Neural cell (in vitro differentiated cells): ENCODE measurements around the gene NELL2. TPM values are rescaled to one million over a fixed set of nuclear protein-coding genes. Genes with fewer than 3 reads are reported as not detected.
A peak's percentile ranks its signal among the peaks of the same experiment; 100 is the strongest.

Experiments used
- H2AFZ ChIP-seq: fragments of 200-600, 300-800 bp; sonication (generic), shearing (Covaris generic); 2 replicates; pipeline ENCODE4 v1.6.0; 2014; ENCODE audit warnings: low read depth, mild to moderate bottlenecking, antibody characterized with exemption, low read length, moderate library complexity
- H3F3A ChIP-seq: fragments of 200-600 bp; shearing (Covaris generic); 2 replicates; pipeline ENCODE4 v1.6.1; 2016; ENCODE audit warnings: mild to moderate bottlenecking, moderate library complexity, mixed read lengths, antibody characterized with exemption, low read length; ENCODE audit not compliant: insufficient read depth, poor library complexity, severe bottlenecking
- H3K27ac ChIP-seq: fragments of 200-600, 300-800 bp; sonication (generic), shearing (Covaris generic); 2 replicates; pipeline ENCODE4 v1.5.1; 2014; ENCODE audit warnings: mild to moderate bottlenecking, low read length, moderate library complexity
- H3K27me3 ChIP-seq: fragments of 300-800, 200-600 bp; sonication (generic), shearing (Covaris generic); 2 replicates; pipeline ENCODE4 v1.6.0; 2014; ENCODE audit warnings: mild to moderate bottlenecking, low read depth, low read length, moderate library complexity; ENCODE audit not compliant: insufficient read depth
- H3K36me3 ChIP-seq: fragments of 300-800, 200-600 bp; sonication (generic), shearing (Covaris generic); 2 replicates; pipeline ENCODE4 v1.5.1; 2014; ENCODE audit warnings: mild to moderate bottlenecking, antibody characterized with exemption, low read length, moderate library complexity; ENCODE audit not compliant: insufficient read depth
- H3K4me2 ChIP-seq: fragments of 300-800, 200-600 bp; sonication (generic), shearing (Covaris generic); 2 replicates; pipeline ENCODE4 v1.6.0; 2014; ENCODE audit warnings: mild to moderate bottlenecking, low read length
- H3K4me3 ChIP-seq: fragments of 300-800, 200-600 bp; sonication (generic), shearing (Covaris generic); 2 replicates; pipeline ENCODE4 v1.5.1; 2014; ENCODE audit warnings: mild to moderate bottlenecking, low read length, moderate library complexity
- H3K79me2 ChIP-seq: fragments of 200-600 bp; shearing (Covaris generic); replicated peaks from 2 replicates; pipeline ENCODE4 v1.6.0; 2014; ENCODE audit warnings: mild to moderate bottlenecking, low read length, moderate library complexity; ENCODE audit not compliant: insufficient read depth
- H3K9ac ChIP-seq: fragments of 300-800, 200-600 bp; sonication (generic), shearing (Covaris generic); 2 replicates; pipeline ENCODE4 v1.6.1; 2016; ENCODE audit warnings: mild to moderate bottlenecking, low read length, mixed read lengths
- H3K9me2 ChIP-seq: fragments of 200-600 bp; shearing (Covaris generic); 2 replicates; pipeline ENCODE4 v1.6.1; 2016; ENCODE audit warnings: mild to moderate bottlenecking, low read length, mixed read lengths; ENCODE audit not compliant: insufficient read depth
- H3K9me3 ChIP-seq: fragments of 200-600, 300-800 bp; sonication (generic), shearing (Covaris generic); 2 replicates; pipeline ENCODE4 v1.6.1; 2016; ENCODE audit warnings: mild to moderate bottlenecking, mixed run types, low read length, moderate library complexity, mixed read lengths
- H4K20me1 ChIP-seq: fragments of 200-600 bp; shearing (Covaris generic); 2 replicates; pipeline ENCODE4 v1.6.1; 2016; ENCODE audit warnings: mild to moderate bottlenecking, mixed run types; ENCODE audit not compliant: insufficient read depth
- CTCF ChIP-seq: fragments of 450-650 bp; IDR thresholded peaks from 2 replicates; pipeline ENCODE4 v1.5.1; 2014; ENCODE audit warnings: antibody characterized with exemption, mild to moderate bottlenecking, moderate library complexity; ENCODE audit not compliant: poor library complexity, severe bottlenecking
- EP300 ChIP-seq: fragments of 450-650 bp; conservative IDR thresholded peaks from 2 replicates; pipeline ENCODE4 v1.6.1; 2014; ENCODE audit warnings: antibody characterized with exemption, mild to moderate bottlenecking, moderate library complexity; ENCODE audit not compliant: poor library complexity, severe bottlenecking
- EZH2 ChIP-seq: fragments of 200-600, 300-800 bp; shearing (Covaris generic), sonication (generic); IDR thresholded peaks from 2 replicates; pipeline ENCODE4 v1.6.1; 2014; ENCODE audit warnings: antibody characterized with exemption, low read length, borderline replicate concordance, mild to moderate bottlenecking; ENCODE audit not compliant: insufficient read depth, poor library complexity, severe bottlenecking
- MXI1 ChIP-seq: fragments of 450-650 bp; conservative IDR thresholded peaks from 2 replicates; pipeline ENCODE4 v1.6.1; 2014; ENCODE audit warnings: antibody characterized with exemption, mild to moderate bottlenecking; ENCODE audit not compliant: poor library complexity, severe bottlenecking
- POLR2AphosphoS5 ChIP-seq: IDR thresholded peaks from 2 replicates; pipeline ENCODE4 v1.6.1; 2012
- RAD21 ChIP-seq: fragments of 450-650 bp; conservative IDR thresholded peaks from 2 replicates; pipeline ENCODE4 v1.6.1; 2014; ENCODE audit warnings: antibody characterized with exemption, mild to moderate bottlenecking, moderate library complexity
- REST ChIP-seq: IDR thresholded peaks from 2 replicates; pipeline ENCODE4 v1.6.1; 2012; ENCODE audit warnings: borderline replicate concordance
- SMC3 ChIP-seq: fragments of 450-650 bp; conservative IDR thresholded peaks from 2 replicates; pipeline ENCODE4 v1.6.1; 2014; ENCODE audit warnings: antibody characterized with exemption, mild to moderate bottlenecking, moderate library complexity; ENCODE audit not compliant: poor library complexity
- TAF1 ChIP-seq: IDR thresholded peaks from 2 replicates; pipeline ENCODE4 v1.6.1; 2012; ENCODE audit warnings: low read depth
- polyA plus RNA-seq: library from polyadenylated mRNA; depleted of rRNA; stranded (reverse); fragments of >200 nt; gene quantifications from 2 replicates; pipeline ENCODE4 v1.2.3, GENCODE V29; 2014

Gene NELL2
- polyA plus RNA-seq, 1 donor from 2014 or later = 41.8 TPM

GRCh38 chr12:44531320-44531971 lies 344.7 kb downstream of the NELL2 start:
- H3K27ac ChIP-seq = no peak overlapping the region
- H3K9me2 ChIP-seq = no peaks in the 10 kb centered on the region
- no peak overlapping the region for H2AFZ ChIP-seq
- TF ChIP-seq SMC3 (peak; percentile 46), CTCF (no peak), TAF1 (no peak), EP300 (peak; percentile 95), REST (peak; percentile 91), EZH2 (no peak), RAD21 (peak; percentile 21), POLR2AphosphoS5 (peak; percentile 84)
- H3K36me3 ChIP-seq = no peaks in the 10 kb centered on the region
- H3K79me2 ChIP-seq = no peaks in the 10 kb centered on the region
- no peaks in the 10 kb centered on the region for H3K27me3 ChIP-seq
- H3K4me3 ChIP-seq = peak overlapping the region; percentile 5
- H4K20me1 ChIP-seq = no peaks in the 10 kb centered on the region
- H3K4me2 ChIP-seq = no peak overlapping the region
- H3K9ac ChIP-seq = no peak overlapping the region
- no peaks in the 10 kb centered on the region for H3F3A ChIP-seq
- no peaks in the 10 kb centered on the region for H3K9me3 ChIP-seq

- Histone ChIP-seq H3K9ac (no peak overlapping the region), H3K27ac (no peak overlapping the region), H2AFZ (no peak overlapping the region), H3K9me2 (no peaks in the 10 kb centered on the region), H4K20me1 (no peaks in the 10 kb centered on the region), H3K4me2 (no peak overlapping the region), H3K79me2 (no peaks in the 10 kb centered on the region), H3K4me3 (no peak overlapping the region), H3K27me3 (no peaks in the 10 kb centered on the region), H3K36me3 (no peaks in the 10 kb centered on the region), H3K9me3 (no peaks in the 10 kb centered on the region), H3F3A (no peaks in the 10 kb centered on the region)
- TF ChIP-seq EZH2 (no peak), MXI1 (no peak), CTCF (no peak), REST (no peak), SMC3 (no peak), RAD21 (no peak), TAF1 (no peak), POLR2AphosphoS5 (no peak), EP300 (no peak)
Measured at GRCh38 chr12:44526655-44527182, 349.4 kb downstream of the NELL2 start.
